ENCODE measurements around the gene LCN12. TPM values are rescaled to one million over a fixed set of nuclear protein-coding genes. Genes with fewer than 3 reads are reported as not detected.
A peak's percentile ranks its signal among the peaks of the same experiment; 100 is the strongest.

Gene LCN12
- total and polyA plus RNA-seq, 11 donors = 0.46 to 23.7 (median 4.2) TPM

GRCh38 chr9:136991993-136992818 is 40.1 kb downstream of the LCN12 start, which contains the start of gene PAXX:
PAXX (plus strand) TSS chr9:136992422; CDS start chr9:136992444, 22 bp downstream.
- WGBS, 4 donors = 0 to 1% (median 1%) methylated on average over 11 to 92 of the region's 92 CpGs
- Histone ChIP-seq H3K36me3 (peaks cover 0 to 9% (median 3%) of the 10 kb centered on the region in 9 donors), H3K4me1 (peaks cover 3 to 55% (median 31%) of the 10 kb centered on the region in 12 donors), H3K27ac (peak within 1 kb of the TSS; percentile 8 to 91 (median 87)), H3K27me3 (peaks cover 0 to 28% (median 0%) of the 10 kb centered on the region in 9 donors), H3K9me3 (peaks cover 0 to 10% (median 0%) of the 10 kb centered on the region in 12 donors), H3K4me3 (peak within 1 kb of the TSS; percentile 60 to 98 (median 82))
- ATAC-seq = peak; percentile 89 to 94 (median 94)
- TF ChIP-seq POLR2A (IDR thresholded peaks at IDR 0.05) = peak in 1 of 2 donors; percentile 47
- TF ChIP-seq CTCF (IDR thresholded peaks at IDR 0.05) = no peak
- peak; percentile 94 to 97 (median 95) for DNase-seq
- intact Hi-C loops (cut with DNase I) = loop anchor here in 5 of 10 donors (1.0 to 5.0 kb wide), 4 partner anchors 35 to 48 kb away; partner anchors contain the start of genes C8G (in 3 of the 5), ABCA2 (in 1 of the 5), FBXW5 (in 1 of the 5) and LCN12 (in 1 of the 5)

DNA sequence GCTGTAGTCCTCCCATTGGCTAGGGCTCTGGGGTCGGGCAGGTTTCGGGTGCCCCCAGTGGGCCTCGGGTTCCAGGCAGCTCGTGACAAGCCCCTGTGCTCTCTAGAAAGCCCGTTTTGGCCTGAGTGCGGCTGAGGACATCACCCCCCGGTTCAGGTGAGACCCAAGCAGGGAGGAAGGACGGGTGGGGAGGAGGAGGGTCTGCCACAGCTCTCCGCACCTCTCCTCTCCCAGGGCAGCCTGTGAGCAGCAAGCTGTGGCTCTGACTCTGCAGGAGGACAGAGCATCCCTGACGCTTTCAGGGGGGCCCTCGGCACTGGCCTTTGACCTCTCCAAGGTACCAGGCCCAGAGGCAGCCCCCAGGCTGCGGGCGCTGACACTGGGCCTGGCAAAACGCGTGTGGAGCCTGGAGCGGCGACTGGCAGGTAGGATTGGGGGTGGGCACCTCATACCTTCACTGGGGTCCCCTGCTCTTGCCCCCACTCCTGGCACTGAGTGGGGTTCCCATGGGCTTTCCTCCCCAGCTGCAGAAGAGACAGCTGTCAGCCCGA is 40.8 kb downstream of the LCN12 start:
- H3K9me3 ChIP-seq = peaks cover 0 to 10% (median 0%) of the 10 kb centered on the region in 12 donors
- ATAC-seq (no peak), DNase-seq (no peak)
- peak overlapping the region in 11 of 12 donors; percentile 78 to 91 (median 86) for H3K27ac ChIP-seq
- H3K4me3 ChIP-seq = peak overlapping the region; percentile 60 to 98 (median 82)
- H3K27me3 ChIP-seq = peaks cover 0 to 28% (median 0%) of the 10 kb centered on the region in 9 donors
- peaks cover 0 to 9% (median 3%) of the 10 kb centered on the region in 9 donors for H3K36me3 ChIP-seq
- peaks cover 3 to 55% (median 31%) of the 10 kb centered on the region in 12 donors for H3K4me1 ChIP-seq
- intact Hi-C loops (cut with DNase I) = loop anchor here in 5 of 10 donors (1.0 to 5.0 kb wide), 4 partner anchors 34 to 49 kb away; partner anchors contain the start of genes C8G (in 3 of the 5), ABCA2 (in 1 of the 5), FBXW5 (in 1 of the 5) and LCN12 (in 1 of the 5)
- WGBS, 4 donors = 6 to 83% (median 50%) methylated on average over 6 to 18 of the region's 18 CpGs
- no peak for TF ChIP-seq POLR2A (IDR thresholded peaks at IDR 0.05)
- TF ChIP-seq CTCF (IDR thresholded peaks at IDR 0.05) = no peak

DNA sequence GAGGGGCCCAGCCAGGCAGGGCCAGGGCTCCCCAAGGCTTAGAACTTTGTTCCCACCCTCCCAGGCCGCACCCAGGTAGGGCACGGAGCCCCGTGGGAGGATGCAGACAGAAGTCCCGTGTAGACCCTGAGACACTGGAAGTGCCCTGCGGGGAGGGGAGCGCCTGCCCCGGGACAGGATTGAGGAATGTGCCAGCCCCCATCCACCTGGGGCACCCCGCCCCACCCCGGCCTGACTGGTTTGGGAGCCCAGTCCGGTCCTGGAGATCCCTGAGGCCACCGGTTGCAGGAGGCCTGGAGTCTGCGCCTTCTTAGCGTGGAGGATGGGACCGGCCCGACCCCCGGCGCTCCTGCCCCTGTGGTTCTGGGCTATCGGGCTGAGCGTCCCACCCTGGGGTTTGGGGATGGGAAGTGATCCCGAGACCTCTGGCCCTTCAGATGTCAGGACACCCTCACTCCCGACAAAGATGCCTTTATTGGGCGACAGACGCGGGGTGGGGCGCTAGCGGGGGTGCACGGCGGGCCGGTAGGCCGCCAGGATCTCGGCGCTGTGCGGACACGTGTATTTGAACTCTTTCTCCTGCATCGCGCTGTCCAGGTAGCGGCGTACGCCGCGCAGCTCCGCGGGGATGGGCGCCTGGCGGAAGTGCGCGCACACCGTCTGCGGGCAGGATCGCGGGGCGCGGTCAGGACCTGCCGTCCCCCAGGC is 42.3 kb downstream of the LCN12 start:
- Histone ChIP-seq H3K4me3 (peak overlapping the region in 9 of 12 donors; percentile 14 to 53 (median 37)), H3K9me3 (peaks cover 0 to 10% (median 0%) of the 10 kb centered on the region in 12 donors), H3K4me1 (peaks cover 3 to 67% (median 31%) of the 10 kb centered on the region in 12 donors), H3K27me3 (peaks cover 0 to 28% (median 0%) of the 10 kb centered on the region in 9 donors), H3K36me3 (peaks cover 0 to 9% (median 3%) of the 10 kb centered on the region in 9 donors), H3K27ac (peak overlapping the region in 2 of 12 donors; percentile 76 to 85)
- WGBS, 4 donors = 62 to 78% (median 66%) methylated on average over 49 to 54 of the region's 54 CpGs
- DNase-seq (no peak), ATAC-seq (no peak)
- TF ChIP-seq CTCF (IDR thresholded peaks at IDR 0.05) (no peak), POLR2A (IDR thresholded peaks at IDR 0.05) (no peak)
- intact Hi-C loops (cut with DNase I) = loop anchor here in 4 of 10 donors (5.0 kb wide), 3 partner anchors 33 to 47 kb away; partner anchors contain the start of genes C8G (in 3 of the 4), ABCA2 (in 1 of the 4) and LCN12 (in 1 of the 4)

All from heart left ventricle (tissue), 16 donors.